NK-92 treated with Interleukin-12 subunit alpha and Interleukin-12 subunit beta, amount 100 ng/mL, for 24 hours (cell line): ENCODE results near the gene FAM204A.
A peak's percentile ranks its signal among the peaks of the same experiment; 100 is the strongest.

Source experiments
- DNase-seq: peaks from one replicate; lab custom pipeline; 2025; lab: John Stamatoyannopoulos, UW

FAM204A gene

DNA sequence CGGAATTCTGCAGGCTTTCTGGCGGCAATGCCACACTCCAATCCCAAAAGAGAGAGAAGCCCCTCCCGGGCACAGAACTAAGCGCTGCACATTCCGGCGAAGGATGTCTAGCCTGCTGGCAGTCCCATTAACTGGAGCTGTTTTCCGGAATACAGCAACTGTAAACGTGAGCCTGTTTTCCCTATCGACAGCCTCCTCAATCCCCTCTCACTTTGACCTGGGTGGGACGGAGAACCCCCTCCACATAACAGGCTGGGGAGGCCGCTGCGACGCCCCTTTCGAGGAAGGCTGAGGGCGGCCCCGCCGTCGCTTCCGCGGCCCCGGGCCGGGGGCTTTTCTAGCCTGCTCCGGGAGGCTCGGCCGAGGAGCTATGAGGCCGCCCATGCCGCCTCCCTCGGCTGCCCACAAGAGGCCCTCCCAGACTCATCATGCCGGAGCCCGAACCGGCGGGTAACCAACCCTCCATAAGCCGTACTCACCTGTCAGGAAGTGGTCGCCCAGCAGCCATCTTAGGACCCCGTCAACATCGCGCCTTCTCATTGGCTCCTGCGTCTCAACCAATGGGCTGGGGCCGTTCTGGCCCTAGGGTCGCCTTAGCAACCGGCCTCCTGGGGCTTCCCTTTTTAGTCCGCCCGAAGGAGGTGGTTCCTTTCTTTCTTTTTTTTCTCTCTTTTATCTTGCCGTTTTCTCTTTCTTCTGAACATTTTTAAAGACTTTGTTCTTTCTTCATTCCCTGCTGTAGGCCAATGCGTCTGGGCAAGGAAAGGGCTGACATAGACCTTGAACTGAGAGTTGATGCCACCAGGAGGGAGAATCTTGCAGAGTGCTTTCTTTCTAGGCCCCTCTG is at the start of gene FAM204A:
FAM204A (minus strand) TSS at position 534 of the 847 bp plus-strand sequence. CDS start 5,909 bp downstream, outside the sequence.
- DNase-seq = peak; percentile 80

DNA sequence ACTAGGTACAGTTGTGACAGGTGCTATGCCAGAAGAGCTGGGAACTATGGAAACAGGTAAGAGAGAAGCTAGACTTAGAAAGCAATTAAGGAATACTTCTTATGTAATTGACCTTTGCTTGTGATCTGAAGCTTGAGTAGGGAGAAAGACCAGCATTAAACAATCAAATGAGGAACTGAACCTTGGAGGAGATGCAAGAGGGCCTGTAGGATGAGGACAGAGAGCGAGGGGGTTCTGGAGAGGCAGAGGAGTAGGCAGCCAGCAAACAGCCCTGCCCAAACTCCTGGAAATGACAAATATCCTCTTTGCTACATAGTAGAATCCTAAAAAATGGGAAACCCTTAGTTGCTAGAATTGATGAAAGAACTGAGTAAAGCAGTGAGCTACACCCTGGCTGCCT is 41.6 kb upstream of the FAM204A start:
- DNase-seq = no peak

DNA sequence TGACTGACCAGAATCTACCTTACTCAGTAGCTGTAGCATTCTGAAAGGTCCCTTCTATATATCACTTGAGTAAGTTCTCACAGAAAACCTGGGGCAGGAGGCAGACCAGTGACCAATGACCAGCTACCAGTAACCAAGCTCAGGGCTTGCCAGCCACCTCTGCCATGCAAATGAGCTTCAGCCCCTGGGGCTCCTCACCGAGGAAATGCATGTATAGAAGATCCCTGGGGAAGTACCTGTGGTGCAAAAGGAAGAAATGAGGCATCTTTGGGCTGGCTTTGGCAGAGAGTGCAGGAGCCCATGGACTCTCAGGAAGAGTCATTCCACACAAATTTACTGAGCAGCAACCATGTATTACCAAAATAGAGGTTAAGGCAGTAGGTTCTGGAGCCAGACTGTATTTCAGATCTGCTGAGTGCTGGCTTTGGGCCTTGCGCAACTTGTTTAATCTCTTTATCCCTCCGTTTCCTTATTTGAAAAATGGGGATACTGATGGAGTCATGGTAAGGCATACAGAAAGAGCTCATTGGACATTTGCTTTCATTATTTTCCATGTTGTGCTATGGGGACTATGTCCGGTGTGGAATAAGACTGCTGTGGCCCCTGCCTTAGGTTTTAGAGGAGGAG is 41.1 kb upstream of the FAM204A start:
- no peak for DNase-seq

DNA sequence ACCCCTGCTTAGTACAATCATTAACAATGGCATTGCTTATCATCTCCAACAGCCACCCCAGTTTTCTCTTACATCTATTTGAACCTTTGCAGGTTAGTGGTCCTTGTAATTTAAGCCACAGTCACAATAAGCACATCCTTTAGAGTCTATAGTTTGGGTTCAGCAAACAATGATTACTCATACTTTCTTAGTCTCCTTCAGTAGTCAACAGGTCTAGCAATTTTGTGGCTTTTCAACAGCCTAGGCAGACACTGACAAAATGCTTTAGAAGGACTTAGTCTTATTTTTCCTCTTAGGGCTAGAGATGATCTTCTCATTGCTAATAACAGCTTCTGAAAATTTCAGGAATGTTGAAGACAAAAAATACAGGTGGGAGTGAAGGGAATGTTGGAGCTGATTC is 32.3 kb upstream of the FAM204A start:
- no peak for DNase-seq

DNA sequence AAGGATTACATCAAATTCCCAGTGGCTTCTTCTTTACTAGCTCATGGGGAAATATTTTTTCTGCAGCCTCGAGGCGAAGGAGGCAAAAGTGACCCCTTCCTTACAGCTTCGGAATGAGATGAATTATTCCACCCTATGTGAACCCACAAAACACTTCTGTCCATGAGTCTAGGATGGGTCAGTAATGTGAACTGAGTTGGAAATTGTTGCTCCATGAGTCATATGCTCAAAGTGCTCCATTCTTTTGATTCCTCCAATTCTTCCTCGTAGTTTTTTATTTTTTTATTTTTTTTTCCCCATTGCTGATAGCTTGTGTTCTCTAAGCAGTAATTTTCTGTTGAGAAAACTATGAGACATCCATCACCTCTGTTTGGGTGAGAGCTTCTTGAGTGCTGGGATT is 31.7 kb upstream of the FAM204A start:
- DNase-seq = no peak

DNA sequence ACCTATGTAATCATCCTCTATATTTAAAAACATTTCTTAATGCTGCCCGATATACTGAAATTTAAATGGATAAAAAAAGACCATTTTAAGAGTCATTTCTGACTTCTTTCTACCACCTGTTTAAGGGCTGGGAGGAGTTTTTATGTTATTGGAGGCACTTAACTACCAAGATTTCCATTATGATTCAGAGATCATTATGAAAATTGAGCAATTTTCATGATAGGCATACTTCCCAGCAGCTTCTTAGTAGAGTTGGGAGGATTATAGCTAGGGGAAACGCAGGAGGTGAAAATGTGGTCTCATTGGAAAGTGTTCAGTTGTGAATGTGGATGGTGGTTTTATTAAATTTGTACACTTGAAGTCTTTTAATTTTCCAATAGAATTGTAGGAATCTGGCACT is 28.4 kb upstream of the FAM204A start:
- no peak for DNase-seq

DNA sequence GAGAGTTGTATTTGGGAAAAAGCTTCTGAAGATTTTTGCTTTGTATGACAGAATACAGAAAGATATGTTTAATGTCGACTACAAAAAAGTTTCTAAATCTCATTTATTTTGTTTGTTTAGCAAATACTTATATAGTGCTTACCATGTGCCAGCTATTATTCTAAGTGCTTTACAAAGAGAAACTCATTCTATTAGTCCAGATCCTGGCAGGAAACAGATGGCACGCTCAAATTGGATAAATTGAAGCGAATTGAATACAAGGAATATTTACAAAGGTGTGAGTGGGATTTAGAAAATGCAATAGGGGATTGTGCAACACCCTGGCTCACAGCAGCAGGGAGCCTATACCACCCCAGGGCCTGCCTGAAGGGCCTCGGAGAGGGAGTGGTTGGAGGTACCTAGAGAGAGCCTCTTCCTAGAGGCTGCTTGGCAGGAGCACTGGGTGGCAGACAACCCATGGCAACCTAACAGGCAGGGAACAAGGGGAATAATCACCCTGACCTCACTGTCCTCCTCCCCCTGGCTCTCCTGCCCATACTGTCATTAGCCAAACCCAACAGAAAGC is 27.6 kb upstream of the FAM204A start:
- DNase-seq = no peak

DNA sequence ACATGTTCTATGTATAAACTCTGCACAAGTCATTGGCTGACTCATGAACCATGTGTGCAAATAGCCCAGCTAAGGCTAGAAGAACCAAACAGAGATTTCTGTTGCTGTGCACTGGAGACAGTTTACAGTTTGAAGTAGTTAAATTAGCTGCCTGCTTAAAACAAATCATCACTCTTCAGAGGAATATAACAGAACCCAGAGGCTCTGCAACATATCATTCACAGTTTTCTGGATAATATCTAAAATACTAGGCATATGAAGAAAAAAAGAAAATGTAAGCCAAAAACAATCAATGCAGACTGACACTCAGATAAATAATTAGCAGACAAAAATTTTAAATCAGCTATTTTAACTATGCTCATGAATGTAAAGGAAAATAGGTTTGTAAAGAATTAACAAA is 23.6 kb upstream of the FAM204A start:
- DNase-seq = no peak

DNA sequence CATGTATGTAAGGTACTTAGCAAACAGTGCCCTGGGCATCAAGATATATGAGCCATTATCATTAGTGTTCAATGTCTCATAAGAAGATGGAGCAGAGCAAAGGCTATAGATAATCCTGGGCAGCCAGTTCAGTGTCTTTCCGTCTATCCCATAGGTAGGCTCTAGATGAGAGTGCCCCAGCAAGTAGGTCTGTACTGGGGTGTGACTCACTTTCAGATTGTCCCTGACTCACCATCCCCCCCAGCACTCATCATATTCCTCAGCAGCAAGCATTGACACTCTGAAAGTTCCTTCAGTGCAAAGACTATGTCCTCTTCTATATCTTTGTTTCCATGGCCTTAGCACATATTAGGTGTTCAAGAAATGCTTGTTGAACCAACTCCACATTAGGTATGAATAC is 20.0 kb upstream of the FAM204A start:
- no peak for DNase-seq

DNA sequence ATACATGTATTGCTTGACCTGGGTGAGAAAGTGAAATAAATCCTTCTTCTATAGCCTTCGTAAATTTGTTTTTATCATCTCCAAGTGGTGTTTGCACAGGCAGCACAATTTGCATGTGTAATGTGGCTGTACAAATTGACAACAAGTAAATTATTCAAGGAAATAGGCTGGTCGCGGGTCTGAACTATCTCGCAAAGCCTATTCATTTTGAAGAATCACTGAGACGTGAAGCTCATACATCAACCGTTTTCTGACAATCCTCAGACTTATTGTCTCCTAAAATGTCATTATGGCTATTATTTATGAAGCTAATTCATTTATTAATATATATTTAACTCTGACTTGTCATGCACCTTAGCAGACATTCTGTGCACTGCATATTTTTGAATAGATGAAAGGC is 16.2 kb upstream of the FAM204A start:
- no peak for DNase-seq

DNA sequence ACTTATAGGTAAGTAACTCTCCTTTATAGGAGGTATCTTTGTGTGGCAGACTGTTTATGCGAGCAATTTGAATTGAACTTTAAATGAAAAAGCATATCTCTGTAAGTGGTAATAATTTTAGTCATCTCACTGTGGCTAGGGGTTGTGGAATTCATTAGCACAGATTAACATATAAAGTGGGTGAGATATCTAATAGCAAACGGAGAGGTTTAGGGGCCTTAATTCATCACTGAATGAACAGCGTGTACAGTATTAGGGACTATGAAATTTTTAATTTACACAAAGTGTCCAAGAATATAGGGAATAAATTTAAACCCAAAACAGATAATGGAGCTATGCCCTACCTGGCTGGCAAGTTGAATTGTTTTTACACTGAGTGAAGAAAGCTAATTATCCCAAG is 15.7 kb upstream of the FAM204A start:
- DNase-seq = no peak

DNA sequence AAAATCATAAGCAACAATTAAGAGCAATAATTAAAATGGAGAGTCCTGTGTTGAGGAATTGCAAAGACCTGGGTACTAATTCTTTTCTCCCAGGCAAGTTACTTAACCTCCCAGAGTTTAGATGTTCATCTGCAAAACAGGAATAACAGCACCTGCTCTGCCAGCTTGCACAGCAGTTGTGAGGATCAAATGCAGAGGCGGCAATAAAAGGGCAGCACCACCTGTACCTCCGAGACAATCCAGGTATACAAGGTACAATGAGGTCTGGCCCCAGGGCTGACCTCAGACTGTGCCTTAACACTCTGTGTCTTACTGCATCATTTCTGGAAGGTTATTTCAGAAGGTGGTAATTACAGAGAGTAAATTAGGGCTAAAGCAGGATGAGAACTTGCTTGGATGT is 14.5 kb upstream of the FAM204A start:
- DNase-seq = no peak

DNA sequence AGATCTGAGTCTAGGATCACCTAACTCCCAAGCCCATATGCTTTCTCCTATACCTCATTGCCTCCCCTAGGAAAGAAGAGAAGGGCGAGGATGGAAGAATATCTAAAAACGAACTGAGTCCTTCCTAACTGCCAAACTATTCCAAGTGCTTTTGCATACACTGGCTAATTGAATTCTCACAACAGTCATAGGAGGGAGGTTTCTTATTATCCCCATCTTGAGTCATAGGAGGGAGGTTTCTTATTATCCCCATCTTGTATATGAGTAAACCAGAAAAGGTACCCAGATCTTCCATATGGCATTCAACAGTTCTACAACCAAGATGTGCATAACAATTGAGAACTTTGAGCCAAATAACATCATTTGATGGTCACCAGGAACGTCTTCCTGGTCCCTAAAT is 13.1 kb upstream of the FAM204A start:
- DNase-seq = no peak

DNA sequence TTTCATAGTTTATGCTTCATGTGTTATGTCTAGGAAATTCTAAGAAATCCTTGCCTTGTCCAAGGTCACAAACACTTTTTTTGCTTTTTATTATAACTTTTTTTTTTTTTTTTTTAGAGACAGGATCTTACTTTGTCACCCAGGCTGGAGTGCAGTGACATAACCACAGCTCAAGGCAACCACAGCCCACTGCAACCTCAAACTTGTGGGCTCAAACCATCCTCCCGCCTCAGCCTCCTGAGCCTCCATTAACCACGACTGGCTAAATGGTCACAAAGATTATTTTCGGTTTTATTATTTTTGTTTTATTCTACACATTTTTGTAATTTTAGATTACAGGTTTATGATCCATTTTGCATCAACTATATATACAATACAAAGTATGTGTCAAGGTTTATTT is 7.1 kb upstream of the FAM204A start:
- DNase-seq = no peak

DNA sequence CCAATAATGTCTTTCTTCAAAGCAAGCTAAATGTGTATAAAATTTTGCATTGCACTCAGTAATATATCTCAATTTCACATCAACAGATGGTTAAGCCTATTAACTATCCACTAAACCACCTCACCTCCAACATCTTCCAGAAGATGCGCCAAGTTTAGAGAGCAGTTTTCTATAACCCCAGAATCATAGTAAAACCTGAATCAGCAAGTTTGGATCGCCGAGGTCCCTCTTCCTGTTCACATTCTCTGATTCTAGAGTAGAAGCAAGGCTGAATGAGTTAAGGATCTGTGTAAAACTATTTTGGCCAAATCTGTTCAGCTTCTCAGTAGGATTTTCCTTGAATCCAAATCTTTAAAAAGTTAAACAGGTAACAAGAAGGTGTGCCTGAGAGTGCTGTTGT is 1.4 kb upstream of the FAM204A start:
- no peak for DNase-seq

DNA sequence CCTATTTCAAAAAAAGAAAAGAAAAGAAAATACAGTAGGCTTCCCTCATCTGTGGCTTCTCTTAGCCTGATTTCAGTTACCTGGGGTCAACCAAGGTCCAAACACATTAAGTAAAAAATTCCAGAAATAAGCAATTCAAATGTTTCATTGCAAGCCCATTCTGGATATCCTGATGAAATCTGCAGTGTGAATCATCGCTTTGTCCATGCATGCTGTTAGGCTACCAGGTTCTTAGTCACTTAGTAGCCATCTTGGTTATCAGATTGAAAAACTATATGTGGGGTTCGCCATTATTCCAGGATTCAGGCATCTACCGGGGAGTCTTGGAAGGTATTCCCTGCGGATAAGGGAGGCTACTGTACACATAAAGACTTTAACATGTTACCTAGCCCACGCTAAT is 991 bp upstream of the FAM204A start:
- DNase-seq = no peak

DNA sequence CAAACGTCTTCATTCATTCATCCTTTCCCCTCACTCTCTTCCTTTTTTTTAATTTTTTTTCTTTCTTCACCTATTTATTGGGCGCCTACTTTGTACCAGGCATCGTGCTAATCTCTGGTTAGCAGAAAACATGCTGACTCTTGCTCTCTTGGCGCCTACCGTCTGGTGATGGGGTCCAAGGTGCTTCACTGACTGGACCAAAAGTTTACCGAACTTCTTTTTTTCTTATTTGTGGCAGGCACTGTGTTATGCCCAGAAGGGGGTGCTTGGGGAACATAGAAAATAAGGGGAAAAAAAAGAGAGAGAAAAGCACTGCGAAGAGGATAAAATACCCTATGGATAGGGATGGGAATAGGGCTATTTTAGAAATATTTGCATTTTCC is 505 bp upstream of the FAM204A start:
- no peak for DNase-seq

DNA sequence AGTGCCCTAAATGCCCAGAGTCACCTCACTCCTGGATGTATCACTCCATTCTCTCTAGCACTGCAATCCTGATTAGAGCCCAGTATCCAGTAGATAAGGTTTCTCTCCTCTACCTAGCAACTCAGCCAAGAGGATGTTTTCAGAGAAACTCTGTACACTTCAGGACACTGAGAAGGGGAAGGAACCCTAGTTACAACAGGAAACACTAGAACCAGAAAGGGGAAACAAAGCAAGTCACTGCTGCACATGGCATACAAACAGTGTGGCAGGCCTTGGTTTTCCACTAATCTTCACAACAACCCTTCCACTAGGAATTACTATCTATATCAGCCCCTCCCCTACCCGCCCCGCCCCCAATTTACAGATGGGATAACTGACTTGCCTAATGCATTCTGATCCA is 1.6 kb downstream of the FAM204A start:
- no peak for DNase-seq

DNA sequence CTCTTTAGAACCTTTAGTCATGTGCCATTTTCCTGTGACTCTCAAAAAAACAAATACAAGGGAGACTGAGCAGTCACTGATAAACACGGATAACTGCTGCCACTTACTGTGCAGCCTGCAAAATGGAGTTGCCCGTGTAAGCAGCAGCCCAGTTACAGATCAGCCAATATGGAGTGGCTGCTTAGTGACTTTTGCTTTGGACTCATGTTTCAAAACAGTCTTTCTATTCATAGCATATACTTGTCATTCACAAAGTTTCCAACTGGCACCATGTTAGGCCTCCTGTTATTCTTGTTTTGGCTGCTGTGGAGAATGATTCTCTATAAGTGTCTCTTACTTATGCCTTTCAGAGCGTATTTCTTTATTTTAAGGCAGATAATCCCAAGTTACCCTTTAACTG is 3.0 kb downstream of the FAM204A start:
- DNase-seq = no peak

DNA sequence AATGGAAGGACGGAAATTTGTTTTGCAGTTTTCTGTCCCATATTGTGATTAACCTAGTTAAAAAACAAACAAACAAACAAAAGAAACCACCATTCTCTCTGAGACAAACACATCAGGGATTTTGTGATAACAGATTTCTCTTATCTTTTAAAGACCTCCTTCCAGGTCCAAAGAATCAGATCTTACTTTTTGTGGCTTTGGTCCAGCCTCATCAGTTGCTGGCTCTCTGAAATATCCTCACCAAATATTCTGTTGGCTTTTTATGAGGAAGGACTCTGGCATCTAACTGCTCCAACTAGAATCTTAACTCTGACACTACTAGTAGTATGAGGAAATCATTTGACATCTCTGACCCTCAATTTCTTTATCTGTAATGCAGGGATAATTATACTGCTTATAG is 4.8 kb downstream of the FAM204A start:
- DNase-seq = no peak

DNA sequence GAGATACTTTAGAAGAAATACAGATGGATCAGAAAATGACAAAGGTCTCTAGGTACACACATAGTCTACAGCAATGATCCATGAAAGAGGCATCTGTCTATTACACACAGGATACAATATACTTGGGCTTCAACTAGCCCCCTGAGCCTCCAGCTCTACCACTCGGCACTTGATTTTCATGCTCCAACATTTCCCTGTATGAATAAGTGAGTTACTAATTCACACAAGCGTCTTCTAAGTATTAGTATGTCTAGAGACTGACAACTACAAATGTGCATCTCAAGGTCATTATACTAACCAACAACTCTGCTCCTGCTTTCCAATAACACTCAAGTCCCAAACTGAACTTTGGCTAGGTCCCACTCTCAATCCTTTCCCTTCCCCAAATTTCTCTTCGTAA is 8.3 kb downstream of the FAM204A start:
- DNase-seq = no peak

DNA sequence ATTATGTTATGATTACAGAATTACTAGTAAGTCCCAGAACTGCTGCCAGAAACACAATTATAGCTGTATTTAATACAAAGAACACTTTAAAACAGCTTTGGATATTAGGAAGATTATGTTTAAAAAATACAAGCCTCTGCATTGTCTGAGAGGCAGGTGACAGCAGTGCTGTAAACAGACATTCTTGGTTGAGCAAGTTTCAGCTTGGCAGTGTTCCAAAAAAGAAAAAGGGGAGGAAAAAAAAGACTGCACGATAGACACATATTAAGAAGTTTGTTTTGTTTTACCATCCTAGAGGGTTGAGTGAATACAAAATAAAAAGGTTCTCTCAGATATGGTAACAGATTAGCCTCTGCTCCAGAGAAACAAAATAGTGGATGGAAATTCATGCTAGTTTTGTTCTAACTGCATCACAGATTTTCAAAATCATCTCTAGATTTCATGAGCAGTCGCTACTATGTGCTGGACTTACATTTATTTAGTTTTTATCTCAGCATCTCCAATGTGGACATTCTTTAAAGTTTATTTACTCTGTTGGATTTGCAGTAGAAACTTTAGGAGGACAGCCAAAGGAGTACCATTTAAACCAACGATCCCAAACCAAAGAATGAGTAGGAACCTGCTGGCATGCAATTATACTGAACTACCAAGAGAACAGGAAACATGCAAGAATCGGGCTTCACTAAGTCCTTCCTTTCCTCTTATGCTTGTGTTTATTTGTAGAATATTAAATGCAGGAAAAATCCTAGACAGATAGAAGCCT is 9.0 kb downstream of the FAM204A start:
- no peak for DNase-seq

DNA sequence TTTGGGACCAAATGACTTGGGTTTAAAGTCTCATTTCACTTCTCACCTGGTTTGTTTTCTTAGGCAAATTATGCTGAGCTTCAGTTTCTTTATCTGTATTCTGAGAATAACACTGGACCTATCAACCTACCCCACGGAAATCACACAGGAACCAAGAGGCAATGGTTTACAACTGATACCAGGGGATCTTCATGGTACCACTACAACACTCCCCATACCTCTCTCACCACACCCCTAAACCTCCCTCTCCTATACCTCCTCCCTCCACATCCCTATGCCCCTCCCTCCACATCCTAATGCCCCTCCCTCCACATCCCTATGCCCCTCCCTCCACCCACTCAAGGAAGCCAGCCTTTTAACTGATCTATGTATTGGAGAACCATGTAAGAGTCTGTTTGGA is 9.9 kb downstream of the FAM204A start:
- DNase-seq = no peak
